A673 (cell line): ENCODE measurements around the gene PUM1. TPM values are rescaled to one million over a fixed set of nuclear protein-coding genes. Genes with fewer than 3 reads are reported as not detected.

Experiments
- BruUV-seq: library from RNA; stranded (reverse); fragments of 400-500 nt; replicated peaks from 2 replicates; lab custom pipeline; 2021; lab: Mats Ljungman, UMichigan
- CTCF ChIA-PET: fragments of 300-600 bp; sonication (Branson Sonifier 250); formaldehyde crosslinking; loops from one replicate; lab custom pipeline; 2022; ENCODE audit warnings: antibody characterized with exemption; lab: Charles Lee
- POLR2A ChIA-PET: fragments of 300-600 bp; sonication (Branson Sonifier 250); formaldehyde crosslinking; loops from one replicate; lab custom pipeline; 2022; ENCODE audit warnings: antibody characterized with exemption; ENCODE audit not compliant: low non-redundant PET; lab: Charles Lee
- DNase-seq: peaks from one replicate; pipeline ENCODE4 v3.0.0-alpha.2; 2015; ENCODE audit warnings: low spot score
- H3K27ac ChIP-seq: fragments of 200-600 bp; sonication (generic); 2 replicates; pipeline ENCODE4 v1.5.1; 2016; ENCODE audit warnings: mixed run types, low read depth, mild to moderate bottlenecking, mixed read lengths, antibody characterized with exemption, low read length; ENCODE audit not compliant: poor library complexity, severe bottlenecking
- H3K27me3 ChIP-seq: fragments of 200-600 bp; sonication (generic); replicated peaks from 2 replicates; pipeline ENCODE4 v1.6.1; 2017; ENCODE audit warnings: mixed run types, low read depth, mild to moderate bottlenecking, mixed read lengths, antibody characterized with exemption, low read length; ENCODE audit not compliant: insufficient read depth, poor library complexity
- H3K36me3 ChIP-seq: fragments of 200-600 bp; sonication (generic); 2 replicates; pipeline ENCODE4 v1.6.1; 2016; ENCODE audit warnings: mixed run types, mild to moderate bottlenecking, mixed read lengths, antibody characterized with exemption, low read length; ENCODE audit not compliant: insufficient read depth, poor library complexity, severe bottlenecking
- H3K4me1 ChIP-seq: fragments of 200-600 bp; sonication (generic); 2 replicates; pipeline ENCODE4 v1.6.1; 2017; ENCODE audit warnings: mixed run types, mild to moderate bottlenecking, mixed read lengths, antibody characterized with exemption, low read length; ENCODE audit not compliant: insufficient read depth, poor library complexity, severe bottlenecking
- H3K4me3 ChIP-seq: fragments of 200-600 bp; sonication (generic); 2 replicates; pipeline ENCODE4 v1.5.1; 2016; ENCODE audit warnings: low read depth, mixed run types, mild to moderate bottlenecking, mixed read lengths, low read length; ENCODE audit not compliant: poor library complexity, severe bottlenecking
- H3K9me3 ChIP-seq: fragments of 200-600 bp; sonication (generic); 2 replicates; pipeline ENCODE4 v1.6.1; 2016; ENCODE audit warnings: mixed run types, low read depth, mild to moderate bottlenecking, mixed read lengths, antibody characterized with exemption, low read length; ENCODE audit not compliant: poor library complexity, severe bottlenecking
- CTCF ChIP-seq: fragments of 300-800, 200-600 bp; sonication (generic); conservative IDR thresholded peaks from 2 replicates; pipeline ENCODE4 v1.5.1; 2017; ENCODE audit warnings: low read depth, mild to moderate bottlenecking, antibody characterized with exemption, low read length, moderate library complexity, mixed read lengths
- EZH2 ChIP-seq: fragments of 200-600 bp; sonication (generic); IDR thresholded peaks from 2 replicates; pipeline ENCODE4 v1.6.1; 2017; ENCODE audit warnings: borderline replicate concordance, low read depth, mild to moderate bottlenecking, mixed read lengths, antibody characterized with exemption, low read length; ENCODE audit not compliant: poor library complexity, severe bottlenecking
- intact Hi-C: fragments of 100-400 bp; cut with micrococcal nuclease; formaldehyde crosslinking; loops from one replicate; pipeline ENCODE4 v1.10.0; 2022; ENCODE audit not compliant: unreplicated experiment
- total RNA-seq: library from RNA; stranded (reverse); gene quantifications from 2 replicates; pipeline ENCODE4 v1.2.3, GENCODE V29; 2021

PUM1 gene
- total RNA-seq, 1 experiment from 2014 or later, result 138 TPM

GRCh38 chr1:31043631-31044030 is 21.9 kb downstream of the PUM1 start:
- intact Hi-C loops, result no loop called here
- POLR2A ChIA-PET, result no interaction called here

GRCh38 chr1:31042656-31043055 is 22.9 kb downstream of the PUM1 start:
- no peak for DNase-seq
- no peaks in the 10 kb centered on the region for H3K27me3 ChIP-seq
- ChIA-PET POLR2A (no interaction called here), CTCF (no interaction called here)
- no TSS peak for BruUV-seq
- intact Hi-C loops, result no loop called here
- H3K4me1 ChIP-seq, result no peaks in the 10 kb centered on the region
- H3K36me3 ChIP-seq, result peaks cover 28% of the 10 kb centered on the region
- TF ChIP-seq EZH2, result no peak
- no peak for TF ChIP-seq CTCF
- H3K9me3 ChIP-seq, result no peaks in the 10 kb centered on the region
- H3K4me3 ChIP-seq, result no peak overlapping the region
- no peak overlapping the region for H3K27ac ChIP-seq

More at GRCh38 chr1:31043631-31044030, 21.9 kb downstream of the PUM1 start:
- no peak for DNase-seq
- Histone ChIP-seq H3K4me1 (no peaks in the 10 kb centered on the region), H3K9me3 (no peaks in the 10 kb centered on the region), H3K27ac (no peak overlapping the region), H3K4me3 (no peak overlapping the region), H3K36me3 (peaks cover 28% of the 10 kb centered on the region), H3K27me3 (no peaks in the 10 kb centered on the region)
- CTCF ChIA-PET, result no interaction called here
- TF ChIP-seq EZH2 (no peak), CTCF (no peak)
- TSS peak; percentile 4 for BruUV-seq

GRCh38 chr1:31041529-31041928 is 24.0 kb downstream of the PUM1 start:
- H3K27me3 ChIP-seq, result no peaks in the 10 kb centered on the region
- DNase-seq, result no peak
- ChIA-PET CTCF (no interaction called here), POLR2A (no interaction called here)
- H3K4me1 ChIP-seq, result no peaks in the 10 kb centered on the region
- no peak for TF ChIP-seq EZH2
- TF ChIP-seq CTCF, result no peak
- no peak overlapping the region for H3K27ac ChIP-seq
- H3K9me3 ChIP-seq, result no peaks in the 10 kb centered on the region
- H3K36me3 ChIP-seq, result peaks cover 25% of the 10 kb centered on the region
- no TSS peak for BruUV-seq
- intact Hi-C loops, result no loop called here
- no peak overlapping the region for H3K4me3 ChIP-seq
